Activated T-cell treated with anti-CD3 and anti-CD28 coated beads, Interleukin-2, amount 50 U/mL, for 24 hours (primary cell): ENCODE measurements around the gene DIMT1.

Experiments
- DNase-seq: peaks from one replicate; pipeline ENCODE4 v3.0.0-alpha.2; 2020
- H3K27ac Mint-ChIP-seq: 2 replicates; pipeline ENCODE4 v1.8.0; 2020; ENCODE audit warnings: mild to moderate bottlenecking, mixed read lengths
- H3K27me3 Mint-ChIP-seq: 2 replicates; pipeline ENCODE4 v1.8.0; 2020; ENCODE audit warnings: mixed read lengths
- H3K36me3 Mint-ChIP-seq: 2 replicates; pipeline ENCODE4 v1.8.0; 2020; ENCODE audit warnings: low read depth, mixed read lengths
- H3K4me1 Mint-ChIP-seq: 2 replicates; pipeline ENCODE4 v1.8.0; 2020; ENCODE audit warnings: low read depth, mixed read lengths
- H3K4me3 Mint-ChIP-seq: 2 replicates; pipeline ENCODE4 v1.8.0; 2020; ENCODE audit warnings: mild to moderate bottlenecking, moderate library complexity, mixed read lengths
- H3K9me3 Mint-ChIP-seq: 2 replicates; pipeline ENCODE4 v1.8.0; 2020; ENCODE audit warnings: mixed read lengths

The DIMT1 gene

DNA sequence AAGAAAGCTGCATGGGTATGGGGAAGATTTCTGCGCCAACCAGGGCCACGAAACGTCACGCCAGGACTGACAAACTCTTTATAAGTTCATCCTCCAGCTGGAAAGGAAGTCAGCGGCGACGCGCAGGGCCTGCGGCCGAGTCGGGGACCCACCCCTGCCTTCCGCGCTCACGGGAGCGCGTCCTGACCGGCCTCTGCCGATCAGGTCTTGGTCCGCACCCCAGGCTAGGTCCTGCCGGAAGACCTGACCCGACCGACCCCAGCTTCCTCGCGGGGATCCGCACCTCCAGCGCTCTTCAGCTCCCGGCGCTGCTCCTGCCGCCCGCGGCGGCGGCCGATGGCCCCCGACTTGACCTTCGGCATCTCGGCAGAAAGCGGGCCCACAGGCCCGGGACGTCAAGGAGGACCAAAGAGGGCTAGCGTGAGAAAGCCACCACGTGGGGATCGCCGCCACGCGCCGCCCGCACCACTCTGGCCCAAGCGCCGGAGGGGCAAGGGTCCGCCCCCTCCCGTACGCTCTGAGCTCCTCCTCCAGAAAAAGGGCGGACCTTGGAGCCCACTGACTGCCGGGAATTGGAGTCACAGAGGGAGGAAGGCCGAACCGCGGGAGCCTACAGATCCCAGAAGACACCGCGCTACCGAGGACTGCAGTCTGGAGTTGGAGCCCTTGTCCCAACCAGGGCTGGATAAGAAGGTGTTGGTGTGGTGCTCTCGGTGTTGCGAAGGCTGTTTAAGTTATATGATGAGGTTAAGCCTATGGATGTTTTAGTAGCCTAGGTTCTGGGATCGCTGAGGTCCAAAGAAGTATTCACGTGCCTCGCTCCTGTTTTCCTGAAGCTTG is at the start of gene DIMT1:
TSS of gene DIMT1 (minus strand) at position 495 of the 840 bp plus-strand sequence. CDS start at position 362, 133 bp downstream.
- DNase-seq, result peak; percentile 93
- Mint-ChIP-seq H3K27ac (peak within 1 kb of the TSS; percentile 97), H3K4me3 (peak within 1 kb of the TSS; percentile 98), H3K9me3 (no peaks in the 10 kb centered on the region), H3K36me3 (peaks cover 50% of the 10 kb centered on the region), H3K4me1 (peaks cover 34% of the 10 kb centered on the region), H3K27me3 (no peaks in the 10 kb centered on the region)

DNA sequence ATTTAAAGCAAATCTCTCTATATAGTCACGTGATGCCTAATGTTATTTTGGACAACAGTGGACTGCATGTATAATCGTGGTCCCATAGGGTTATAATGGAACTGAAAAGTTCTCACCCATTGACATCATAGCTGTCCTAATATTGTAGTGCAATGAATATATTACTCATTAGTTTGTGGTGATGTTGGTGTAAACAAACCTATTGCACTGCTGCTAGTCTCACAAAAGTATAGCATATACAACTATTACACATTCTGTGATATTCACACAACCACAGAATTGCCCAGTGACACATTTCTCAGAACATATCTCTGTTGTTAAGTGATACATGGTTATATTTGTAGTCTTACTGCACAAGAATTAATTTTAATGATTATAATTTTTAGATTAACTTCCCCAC is 46.6 kb upstream of the DIMT1 start:
- H3K4me1 Mint-ChIP-seq, result peaks cover 1% of the 10 kb centered on the region
- no peak overlapping the region for H3K27ac Mint-ChIP-seq
- no peaks in the 10 kb centered on the region for H3K9me3 Mint-ChIP-seq
- H3K27me3 Mint-ChIP-seq, result no peaks in the 10 kb centered on the region
- no peak for DNase-seq
- no peak overlapping the region for H3K4me3 Mint-ChIP-seq
- H3K36me3 Mint-ChIP-seq, result peaks cover 80% of the 10 kb centered on the region

DNA sequence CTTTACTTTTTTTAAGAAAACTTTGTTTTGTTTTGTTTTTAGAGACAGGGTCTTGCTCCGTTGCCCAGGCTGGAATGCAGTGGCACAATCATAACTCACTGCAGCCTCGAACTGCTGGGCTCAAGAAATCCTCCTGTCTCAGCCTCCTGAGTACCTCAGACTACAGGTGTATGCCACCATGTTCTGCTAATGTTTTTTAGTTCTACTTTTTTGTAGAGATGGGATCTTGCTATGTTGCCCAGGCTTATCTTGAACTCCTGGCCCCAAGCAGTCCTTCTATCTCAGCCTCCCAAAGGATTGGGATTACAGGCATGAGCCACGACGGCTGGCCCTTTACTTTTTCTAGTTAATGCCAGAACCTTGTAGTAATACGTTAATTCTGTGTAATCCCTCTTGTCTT is 44.8 kb upstream of the DIMT1 start:
- Mint-ChIP-seq H3K36me3 (peaks cover 78% of the 10 kb centered on the region), H3K27ac (no peak overlapping the region), H3K27me3 (no peaks in the 10 kb centered on the region), H3K9me3 (no peaks in the 10 kb centered on the region), H3K4me1 (peaks cover 1% of the 10 kb centered on the region), H3K4me3 (no peak overlapping the region)
- DNase-seq, result no peak

DNA sequence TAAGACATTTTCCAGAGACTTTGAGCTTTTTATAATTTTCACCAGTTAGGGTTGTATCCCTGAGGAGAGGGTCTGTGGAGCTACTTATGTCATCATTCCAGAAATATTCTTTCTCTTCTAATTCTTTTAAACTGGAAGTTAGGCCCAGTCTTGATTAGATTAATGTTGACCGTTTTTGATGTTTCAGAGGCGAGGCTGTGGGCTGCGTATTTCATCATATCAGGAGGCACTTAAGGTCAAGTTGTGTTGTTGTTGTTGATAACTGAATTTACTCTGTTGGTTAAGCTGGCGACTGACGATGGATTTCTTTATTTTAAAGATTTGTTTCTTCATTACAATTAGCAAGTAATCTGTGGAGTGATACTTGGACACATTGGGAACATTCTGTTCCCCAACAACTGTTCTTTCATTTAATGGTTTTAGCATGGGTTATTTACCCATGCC is 28.9 kb upstream of the DIMT1 start:
- H3K27ac Mint-ChIP-seq, result no peak overlapping the region
- no peaks in the 10 kb centered on the region for H3K9me3 Mint-ChIP-seq
- H3K4me1 Mint-ChIP-seq, result peaks cover 27% of the 10 kb centered on the region
- H3K36me3 Mint-ChIP-seq, result peaks cover 32% of the 10 kb centered on the region
- no peak overlapping the region for H3K4me3 Mint-ChIP-seq
- no peaks in the 10 kb centered on the region for H3K27me3 Mint-ChIP-seq
- DNase-seq, result no peak

DNA sequence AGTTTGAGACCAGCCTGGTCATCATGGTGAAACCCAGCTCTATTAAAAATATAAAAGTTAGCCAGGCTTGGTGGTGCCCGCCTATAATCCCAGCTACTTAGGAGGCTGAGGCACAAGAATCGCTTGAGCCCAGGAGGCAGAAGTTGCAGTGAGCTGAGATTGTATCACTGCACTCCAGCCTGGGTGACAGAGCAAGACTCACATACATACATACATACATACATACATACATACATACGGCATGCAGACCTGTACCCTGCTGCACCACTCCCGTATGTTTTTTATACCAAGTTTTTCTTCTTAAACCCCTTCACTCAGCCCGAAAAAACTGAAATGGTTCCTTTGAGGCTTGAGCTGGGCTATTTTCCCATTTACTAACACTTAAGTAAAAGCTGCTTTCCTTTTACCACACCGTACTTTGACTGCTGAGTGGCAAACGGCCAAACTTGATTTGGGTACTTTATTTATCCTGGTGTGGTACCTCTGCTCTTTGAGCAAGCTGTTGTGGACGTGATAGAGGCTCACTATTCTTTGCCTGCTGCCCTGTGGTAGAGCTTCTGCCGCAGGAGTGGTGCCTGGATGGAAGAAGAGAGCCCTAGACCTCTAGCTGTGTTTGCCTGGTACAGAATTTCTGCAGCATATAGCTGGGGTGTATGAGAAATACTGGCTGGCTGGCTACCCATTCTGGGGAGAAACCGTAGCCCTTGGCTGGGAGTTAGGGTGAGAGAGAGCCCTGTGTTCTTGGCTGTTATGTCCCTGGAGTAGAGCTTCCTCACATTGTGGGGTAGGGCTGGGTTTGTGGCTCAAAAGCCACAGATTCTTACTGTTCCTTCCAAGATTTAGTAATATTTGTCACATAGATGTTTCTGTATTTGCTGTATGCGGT is 28.3 kb upstream of the DIMT1 start:
- no peak overlapping the region for H3K27ac Mint-ChIP-seq
- DNase-seq, result no peak
- peaks cover 25% of the 10 kb centered on the region for H3K4me1 Mint-ChIP-seq
- no peak overlapping the region for H3K4me3 Mint-ChIP-seq
- H3K9me3 Mint-ChIP-seq, result no peaks in the 10 kb centered on the region
- peaks cover 35% of the 10 kb centered on the region for H3K36me3 Mint-ChIP-seq
- H3K27me3 Mint-ChIP-seq, result no peaks in the 10 kb centered on the region

DNA sequence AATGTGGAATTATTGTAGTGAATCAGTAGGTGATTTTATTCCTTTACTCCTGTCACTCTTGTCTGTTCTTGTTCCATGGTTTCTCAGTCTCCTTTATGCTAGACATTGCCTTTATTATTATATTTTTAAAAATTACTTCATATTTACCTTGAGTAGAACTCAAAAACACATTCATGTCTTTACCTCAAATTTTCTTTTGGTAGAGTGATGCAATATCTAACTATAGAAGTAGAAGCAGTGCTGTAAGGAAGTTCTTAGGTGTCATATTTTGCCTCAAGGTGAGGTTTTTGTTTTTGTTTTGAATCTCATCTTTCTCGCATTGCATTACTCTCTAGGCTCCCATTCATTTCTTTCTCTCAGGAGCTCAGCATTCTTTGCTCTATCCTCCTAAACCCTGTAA is 21.1 kb upstream of the DIMT1 start:
- H3K27ac Mint-ChIP-seq, result no peak overlapping the region
- peaks cover 46% of the 10 kb centered on the region for H3K36me3 Mint-ChIP-seq
- no peaks in the 10 kb centered on the region for H3K9me3 Mint-ChIP-seq
- no peak for DNase-seq
- peaks cover 25% of the 10 kb centered on the region for H3K4me1 Mint-ChIP-seq
- no peak overlapping the region for H3K4me3 Mint-ChIP-seq
- H3K27me3 Mint-ChIP-seq, result no peaks in the 10 kb centered on the region

DNA sequence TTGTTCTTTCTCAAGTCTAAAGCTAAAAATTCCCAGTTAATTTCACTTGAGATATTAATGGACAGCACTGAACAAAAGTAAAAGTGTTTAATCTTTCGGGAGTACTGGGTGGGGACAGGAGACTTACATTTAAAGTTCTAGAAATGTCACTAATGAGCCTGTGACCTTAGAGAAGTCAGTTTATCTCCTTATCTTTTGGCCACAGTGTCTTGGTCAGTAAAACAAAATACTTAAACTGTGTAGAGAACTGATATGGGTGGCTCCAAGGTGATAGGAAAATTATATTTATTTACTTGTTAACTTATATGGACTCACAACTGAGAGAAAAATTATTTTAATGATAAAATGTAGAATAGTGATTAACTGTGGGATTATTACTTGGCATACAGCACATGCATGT is 17.7 kb upstream of the DIMT1 start:
- Mint-ChIP-seq H3K27me3 (no peaks in the 10 kb centered on the region), H3K4me1 (peaks cover 27% of the 10 kb centered on the region), H3K4me3 (no peak overlapping the region), H3K9me3 (no peaks in the 10 kb centered on the region), H3K36me3 (peaks cover 55% of the 10 kb centered on the region), H3K27ac (no peak overlapping the region)
- no peak for DNase-seq

DNA sequence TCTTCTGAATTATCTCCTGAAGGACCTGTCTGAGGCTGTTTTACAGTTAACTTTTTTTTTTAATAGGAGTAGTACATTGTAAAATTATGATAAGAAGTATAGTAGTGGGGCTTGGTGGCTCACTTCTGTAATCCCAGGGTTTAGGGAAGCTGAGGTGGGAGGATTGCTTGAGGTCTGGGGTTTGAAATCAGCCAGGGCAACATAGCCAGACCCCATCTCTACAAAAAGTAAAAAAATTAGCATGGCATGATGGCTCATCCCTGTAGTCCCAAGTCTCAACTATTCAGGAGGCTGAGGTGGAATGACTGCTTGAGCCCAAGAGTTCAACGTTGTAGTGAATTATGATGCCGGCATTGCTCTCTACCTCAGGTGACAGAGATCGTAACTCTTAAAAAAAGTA is 15.9 kb upstream of the DIMT1 start:
- Mint-ChIP-seq H3K36me3 (peaks cover 48% of the 10 kb centered on the region), H3K4me1 (peaks cover 27% of the 10 kb centered on the region), H3K27me3 (no peaks in the 10 kb centered on the region), H3K9me3 (no peaks in the 10 kb centered on the region), H3K27ac (no peak overlapping the region), H3K4me3 (no peak overlapping the region)
- DNase-seq, result no peak

DNA sequence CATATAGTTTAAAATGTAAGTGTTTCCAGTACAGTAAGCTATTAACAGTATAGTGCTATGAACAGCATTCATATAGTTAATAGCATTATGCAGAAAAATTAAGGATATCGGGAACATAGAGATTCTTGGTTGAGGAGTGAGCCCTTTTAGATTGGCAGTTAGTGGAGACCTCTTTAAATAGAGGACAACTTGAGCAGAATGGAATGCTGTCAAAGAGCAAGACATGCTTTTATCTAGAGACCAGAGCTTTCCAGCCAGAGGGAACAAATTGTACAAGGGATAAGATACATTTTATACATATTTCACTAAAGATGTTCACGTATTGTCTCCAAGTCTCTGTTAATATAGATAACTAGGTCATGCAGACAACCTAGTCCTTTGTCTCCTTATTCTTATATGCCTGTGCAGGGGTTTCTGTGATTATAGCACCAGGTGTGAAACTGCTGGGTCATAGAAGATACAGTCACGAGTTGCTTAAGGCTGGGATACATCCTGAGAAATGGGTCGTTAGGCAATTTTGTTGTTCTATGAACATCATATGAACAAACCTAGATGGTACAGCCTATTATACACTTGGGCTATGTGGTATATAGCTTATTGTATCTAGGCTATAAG is 14.9 kb upstream of the DIMT1 start:
- no peak for DNase-seq
- peaks cover 50% of the 10 kb centered on the region for H3K36me3 Mint-ChIP-seq
- H3K9me3 Mint-ChIP-seq, result no peaks in the 10 kb centered on the region
- no peak overlapping the region for H3K27ac Mint-ChIP-seq
- H3K4me1 Mint-ChIP-seq, result peaks cover 35% of the 10 kb centered on the region
- no peaks in the 10 kb centered on the region for H3K27me3 Mint-ChIP-seq
- H3K4me3 Mint-ChIP-seq, result no peak overlapping the region

DNA sequence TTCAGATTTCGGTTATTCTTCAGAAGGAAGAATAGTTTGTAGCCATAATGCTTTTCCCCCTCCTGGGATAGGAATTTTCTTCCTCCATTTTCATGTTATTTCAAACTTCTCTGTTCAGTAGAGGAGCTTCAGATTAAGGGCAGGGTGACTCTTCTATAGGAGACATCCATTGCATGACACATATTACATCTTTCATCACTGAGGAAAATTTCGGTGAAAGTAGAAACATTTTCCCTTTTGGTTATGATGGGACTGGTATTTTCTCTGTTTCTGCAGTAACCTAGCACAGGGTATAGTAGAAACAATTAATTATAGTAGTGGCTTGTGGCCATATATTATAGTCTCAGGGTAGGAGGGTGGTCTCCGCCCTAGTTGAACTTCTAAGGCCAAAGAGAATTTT is 10.0 kb upstream of the DIMT1 start:
- peak overlapping the region; percentile 96 for H3K27ac Mint-ChIP-seq
- no peak for DNase-seq
- H3K27me3 Mint-ChIP-seq, result no peaks in the 10 kb centered on the region
- H3K36me3 Mint-ChIP-seq, result peaks cover 34% of the 10 kb centered on the region
- no peaks in the 10 kb centered on the region for H3K9me3 Mint-ChIP-seq
- H3K4me1 Mint-ChIP-seq, result peaks cover 30% of the 10 kb centered on the region
- peak overlapping the region; percentile 94 for H3K4me3 Mint-ChIP-seq

DNA sequence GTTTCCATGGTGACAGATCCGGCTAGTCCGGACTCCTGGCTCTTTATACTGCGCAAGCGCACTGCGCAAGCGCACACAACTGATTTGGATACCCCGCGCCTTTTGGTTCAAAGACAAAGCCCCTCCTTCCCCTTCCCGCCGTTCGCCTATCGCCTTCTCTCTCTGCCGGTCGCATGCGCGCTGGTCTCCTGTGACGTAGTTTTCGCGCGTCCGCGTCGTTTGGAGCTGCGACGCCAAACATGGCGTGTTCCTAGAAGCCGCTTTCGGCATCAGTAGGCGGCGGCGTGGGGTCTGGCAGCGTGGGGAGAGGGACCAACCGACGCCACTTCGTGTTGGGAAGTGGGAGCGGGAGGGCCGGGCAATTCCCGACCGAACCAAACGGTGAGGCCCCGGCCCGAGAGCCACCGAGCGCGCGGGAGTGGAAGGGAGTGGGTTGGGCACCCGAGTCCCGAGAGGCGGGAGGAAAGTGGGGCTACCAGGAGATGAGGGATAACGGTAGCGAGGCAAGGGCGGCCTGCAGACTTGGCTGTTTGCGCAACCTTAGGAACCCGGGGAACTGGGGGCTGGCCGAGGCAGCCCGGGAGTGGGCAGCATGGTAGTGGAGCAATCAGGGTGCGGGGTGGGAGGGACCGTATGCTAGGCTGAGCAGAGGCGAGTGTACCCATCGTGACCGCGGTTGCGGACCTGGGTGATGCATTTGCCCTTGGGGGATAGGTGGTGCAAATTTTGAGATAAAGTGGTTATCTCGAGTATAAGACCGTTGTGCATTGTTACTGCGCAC is 9.0 kb upstream of the DIMT1 start, which contains the start of gene IPO11:
TSS of gene IPO11 (plus strand) at position 215 of the 781 bp plus-strand sequence. CDS start 24,517 bp downstream, outside the sequence.
- H3K9me3 Mint-ChIP-seq, result no peaks in the 10 kb centered on the region
- peak within 1 kb of the TSS; percentile 96 for H3K27ac Mint-ChIP-seq

DNA sequence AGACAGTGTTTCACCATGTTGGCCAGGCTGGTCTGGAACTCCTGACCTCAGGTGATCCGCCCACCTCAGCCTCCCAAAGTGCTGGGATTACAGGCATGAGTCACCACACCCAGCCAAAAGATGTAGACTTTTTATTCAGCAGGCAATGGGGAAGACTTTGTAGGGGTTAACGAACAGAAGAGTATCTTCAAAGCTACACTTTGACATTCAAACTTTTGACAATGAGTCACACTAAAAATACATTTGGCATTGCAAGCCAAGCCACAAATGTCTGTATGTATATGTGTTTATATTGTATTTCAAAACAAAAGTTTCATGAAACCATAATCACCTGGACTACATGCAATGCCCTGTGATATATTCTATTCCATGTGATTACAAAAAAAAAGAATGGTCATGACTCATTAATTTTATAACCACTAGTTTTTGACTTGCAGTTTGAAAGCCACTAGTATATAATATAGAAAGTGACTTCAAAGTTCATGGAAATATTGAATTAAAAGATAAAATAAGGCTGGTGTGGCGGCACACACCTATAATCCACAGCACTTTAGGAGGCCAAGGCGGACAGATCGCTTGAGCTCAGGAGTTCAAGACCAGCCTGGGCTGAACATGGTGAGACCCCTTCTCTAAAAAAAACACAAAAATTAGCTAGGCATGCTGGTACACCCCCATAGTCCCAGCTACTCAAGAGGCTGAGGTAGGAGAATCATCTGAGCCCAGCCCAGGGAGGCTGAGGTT is 8.3 kb downstream of the DIMT1 start:
- H3K27me3 Mint-ChIP-seq, result no peaks in the 10 kb centered on the region
- peaks cover 69% of the 10 kb centered on the region for H3K4me1 Mint-ChIP-seq
- H3K9me3 Mint-ChIP-seq, result no peaks in the 10 kb centered on the region
- peak overlapping the region; percentile 96 for H3K27ac Mint-ChIP-seq
- H3K36me3 Mint-ChIP-seq, result peaks cover 97% of the 10 kb centered on the region
- peak overlapping the region; percentile 33 for H3K4me3 Mint-ChIP-seq
- peak; percentile 37 for DNase-seq

More for the DNA sequence above, 9.0 kb upstream of the DIMT1 start, which contains the start of gene IPO11:
- DNase-seq, result peak; percentile 99
- H3K27me3 Mint-ChIP-seq, result no peaks in the 10 kb centered on the region
- H3K4me3 Mint-ChIP-seq, result peak within 1 kb of the TSS; percentile 94
- H3K4me1 Mint-ChIP-seq, result peaks cover 30% of the 10 kb centered on the region
- H3K36me3 Mint-ChIP-seq, result peaks cover 26% of the 10 kb centered on the region

DNA sequence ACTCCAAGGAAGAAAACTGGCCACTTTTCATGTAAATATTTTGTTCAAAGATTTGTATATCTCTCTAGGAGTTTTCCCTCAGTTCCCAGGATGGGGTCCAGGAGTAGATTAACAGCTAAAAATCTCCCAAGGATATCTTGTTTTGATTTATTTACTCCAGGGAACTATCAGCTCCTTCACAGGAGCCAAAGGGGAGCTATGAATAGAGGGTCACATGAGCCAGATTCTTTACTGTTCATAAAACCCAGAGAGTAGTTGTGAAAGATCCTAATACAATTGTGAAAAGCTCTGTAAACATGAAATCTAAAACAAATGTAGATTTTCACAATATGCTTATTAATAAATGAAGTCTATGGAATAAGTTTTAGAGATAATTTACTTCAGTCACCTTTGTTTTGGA is 16.9 kb downstream of the DIMT1 start:
- no peak for DNase-seq
- no peaks in the 10 kb centered on the region for H3K27me3 Mint-ChIP-seq
- peaks cover 8% of the 10 kb centered on the region for H3K4me1 Mint-ChIP-seq
- H3K9me3 Mint-ChIP-seq, result no peaks in the 10 kb centered on the region
- H3K27ac Mint-ChIP-seq, result peak overlapping the region; percentile 58
- peaks cover 93% of the 10 kb centered on the region for H3K36me3 Mint-ChIP-seq
- H3K4me3 Mint-ChIP-seq, result no peak overlapping the region
